Measurements from ENCODE around the gene MRPS7. TPM values are rescaled to one million over a fixed set of nuclear protein-coding genes. Genes with fewer than 3 reads are reported as not detected.

MRPS7 gene
- total and polyA plus RNA-seq, 9 of the 15 experiments (the other 6 are each of a cell fraction or from before 2014, with no cell fraction given): 107 to 244 (median 132) TPM

DNA sequence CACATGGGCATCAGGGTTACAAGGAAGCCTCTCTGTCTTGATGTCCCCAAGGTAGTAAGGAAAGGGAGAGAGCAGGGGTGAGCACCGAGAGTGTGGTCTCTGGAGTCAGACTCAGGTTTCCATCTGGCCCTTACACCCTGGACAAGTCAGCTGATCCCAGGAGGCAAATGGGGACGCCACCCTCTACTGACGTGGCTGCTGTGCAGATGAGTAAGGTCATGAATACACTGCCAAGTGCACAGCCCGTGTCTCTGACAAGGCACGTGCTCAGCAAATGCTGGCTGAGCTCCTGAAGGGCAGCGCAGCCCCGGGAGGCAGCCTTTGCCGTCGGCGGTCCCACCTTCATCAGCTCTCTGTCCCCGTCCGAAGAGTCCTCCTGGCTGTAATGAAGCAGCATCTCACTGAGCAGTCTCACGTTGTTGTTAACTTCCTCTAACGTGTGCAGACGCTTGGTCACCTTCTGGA, 19.7 kb upstream of the MRPS7 start:
- peaks cover 27% of the 10 kb centered on the region for H4K20me1 ChIP-seq (replicated peaks; ENCODE audit: control insufficient read depth, insufficient read depth, low read length)
- DNase-seq (ENCODE audit: extremely low read depth in 1 of 4, low spot score in 3 of 4): no peak

More for the DNA sequence above, 19.7 kb upstream of the MRPS7 start:
- no TSS peak for BruUV-seq (replicated peaks)
- FAIRE-seq (no peak), ATAC-seq (no peak)
- Histone ChIP-seq H2AFZ (ENCODE audit: low read depth, low read length) (no peak overlapping the region), H3K9me3 (replicated peaks; ENCODE audit: control insufficient read depth, insufficient read depth, low read depth, low read length) (no peaks in the 10 kb centered on the region), H3K4me3 (no peak overlapping the region), H3K9me1 (ENCODE audit: control insufficient read depth, insufficient read depth, low read length) (no peaks in the 10 kb centered on the region), H3K79me2 (ENCODE audit: control insufficient read depth, insufficient read depth, low read length) (peaks cover 4% of the 10 kb centered on the region; the same call in 1 of the 3 replicates), H3K27ac (ENCODE audit: extremely low read depth, low read depth, low read length) (no peak overlapping the region), H3K4me2 (ENCODE audit: insufficient read depth, low read length) (no peak overlapping the region), H3K4me1 (replicated peaks in 1 of 2; ENCODE audit: control insufficient read depth in 2 of 2, insufficient read depth in 2 of 2, low read length in 2 of 2) (peaks cover 19 to 46% of the 10 kb centered on the region in 2 experiments), H3K27me3 (ENCODE audit: control insufficient read depth in 2 of 2, insufficient read depth in 2 of 2, low read length in 2 of 2) (no peaks in the 10 kb centered on the region), H3K36me3 (ENCODE audit: control insufficient read depth, insufficient read depth, low read length) (peaks cover 96% of the 10 kb centered on the region), H3K9ac (ENCODE audit: insufficient read depth in 1 of 2, low read depth in 2 of 2, low read length in 2 of 2) (no peak overlapping the region)
- WGBS (ENCODE audit: insufficient coverage, low coverage, missing lambda C conversion rate): 80% methylated on average over 15 of the region's 15 CpGs
- intact Hi-C loops (cut with micrococcal nuclease): loop anchor here (2.0 kb wide), 1 partner anchor 19 kb away; the partner anchor contains the start of genes GGA3 and MRPS7
- TF ChIP-seq ARID1B (IDR thresholded peaks at IDR 0.05): no peak
- TF ChIP-seq HDAC8 (tag; IDR thresholded peaks at IDR 0.05): no peak
- TF ChIP-seq PHB2 (IDR thresholded peaks at IDR 0.05; ENCODE audit: low read depth): no peak
- no peak for TF ChIP-seq CSDE1 (IDR thresholded peaks at IDR 0.05)
- TF ChIP-seq ETS2 (tag; IDR thresholded peaks at IDR 0.05; ENCODE audit: borderline replicate concordance, poor library complexity, severe bottlenecking): no peak
- TF ChIP-seq POLR2G (IDR thresholded peaks at IDR 0.05; ENCODE audit: low read depth, low read length): no peak
- no peak for TF ChIP-seq NEUROD1 (IDR thresholded peaks at IDR 0.05; ENCODE audit: borderline replicate concordance, low read depth, low read length, partially characterized antibody)
- no peak for TF ChIP-seq ATF1 (CRISPR knock-in tag; IDR thresholded peaks at IDR 0.05)
- no peak for TF ChIP-seq ATF1 (tag; IDR thresholded peaks at IDR 0.05)
- no peak for TF ChIP-seq ZBTB49 (CRISPR knock-in tag; IDR thresholded peaks at IDR 0.05; ENCODE audit: borderline replicate concordance)
- TF ChIP-seq KDM4B (IDR thresholded peaks at IDR 0.05; ENCODE audit: borderline replicate concordance in 2 of 2, low read depth in 1 of 2): no peak
- no peak for TF ChIP-seq RAD21 (CRISPR knock-in tag; conservative IDR thresholded peaks at IDR 0.05 in 1 of 2, IDR thresholded peaks at IDR 0.05 in 1 of 2)
- TF ChIP-seq MCM7 (IDR thresholded peaks at IDR 0.05): no peak
- ChIA-PET POLR2A (interaction anchor here (0.6 to 4.0 kb wide), 6 partner anchors 9 to 400 kb away, joined by 3 to 21 read pairs (median 3); partner anchors contain the start of genes GGA3, MRPS7 and SLC25A19), CTCF (ENCODE audit: low intra/inter-chr PET ratio) (interaction anchor here (3.1 kb wide), 1 partner anchor 171 kb away, joined by 20 read pairs; no protein-coding TSS in a partner anchor)
- in situ Hi-C loops (cut with MboI): no loop called here

All from K562 (cell line).